ENCODE data around the gene ISX.

The ISX gene

GRCh38 chr22:35053060-35053835 is 12.7 kb upstream of the ISX start:
- DNase-seq = no peak

GRCh38 chr22:35054064-35054463 is 11.9 kb upstream of the ISX start:
- DNase-seq = no peak

GRCh38 chr22:35056486-35056885 is 9.5 kb upstream of the ISX start:
- no peak for DNase-seq

- DNase-seq = no peak
Observed at GRCh38 chr22:35057155-35057554, 8.8 kb upstream of the ISX start.

- no peak for DNase-seq
Observed at GRCh38 chr22:35059632-35060031, 6.3 kb upstream of the ISX start.

- DNase-seq = no peak
Observed at GRCh38 chr22:35064664-35065063, 1.3 kb upstream of the ISX start.

GRCh38 chr22:35065183-35065582 is 775 bp upstream of the ISX start:
- DNase-seq = no peak

GRCh38 chr22:35066768-35067167 is 810 bp downstream of the ISX start:
- no peak for DNase-seq

- no peak for DNase-seq
Observed at GRCh38 chr22:35069541-35069940, 3.6 kb downstream of the ISX start.

- DNase-seq = no peak
Observed at GRCh38 chr22:35070451-35071093, 4.6 kb downstream of the ISX start.

- no peak for DNase-seq
Observed at GRCh38 chr22:35071784-35072183, 5.8 kb downstream of the ISX start.

- DNase-seq = no peak
Observed at GRCh38 chr22:35072925-35073324, 7.0 kb downstream of the ISX start.

- DNase-seq = no peak
Observed at GRCh38 chr22:35074583-35074982, 8.6 kb downstream of the ISX start.

- DNase-seq = no peak
Observed at GRCh38 chr22:35076630-35077029, 10.7 kb downstream of the ISX start.

GRCh38 chr22:35085621-35086020 is 19.7 kb downstream of the ISX start:
- DNase-seq = no peak

- no peak for DNase-seq
Observed at GRCh38 chr22:35089139-35089538, 23.2 kb downstream of the ISX start.

GRCh38 chr22:35092406-35092805 is 26.4 kb downstream of the ISX start:
- no peak for DNase-seq

GRCh38 chr22:35098921-35099320 is 33.0 kb downstream of the ISX start:
- no peak for DNase-seq

GRCh38 chr22:35099883-35100282 is 33.9 kb downstream of the ISX start:
- no peak for DNase-seq

- no peak for DNase-seq
Observed at GRCh38 chr22:35102663-35103062, 36.7 kb downstream of the ISX start.

- DNase-seq = no peak
Observed at GRCh38 chr22:35103761-35104160, 37.8 kb downstream of the ISX start.

- DNase-seq = no peak
Observed at GRCh38 chr22:35104491-35104890, 38.5 kb downstream of the ISX start.

- no peak for DNase-seq
Observed at GRCh38 chr22:35109616-35110015, 43.7 kb downstream of the ISX start.

- DNase-seq = no peak
Observed at GRCh38 chr22:35111244-35111643, 45.3 kb downstream of the ISX start.

GRCh38 chr22:35113341-35113740 is 47.4 kb downstream of the ISX start:
- DNase-seq = no peak

All from 8988T (cell line).